HK-2 (cell line): Measurements from ENCODE around the gene OSBPL5.
A peak's percentile ranks its signal among the peaks of the same experiment; 100 is the strongest.

Experiments
- DNase-seq: peaks from one replicate; pipeline ENCODE4 v3.0.0-alpha.2; 2018; ENCODE audit not compliant: unreplicated experiment

Gene OSBPL5

GRCh38 chr11:3165152-3165705, at the start of gene OSBPL5:
Gene OSBPL5, minus strand, starts transcription at chr11:3165310. Its CDS starts 36,162 bp downstream, at chr11:3129148.
- DNase-seq: peak; percentile 45

- no peak for DNase-seq
Observed at GRCh38 chr11:3214420-3214699, 49.2 kb upstream of the OSBPL5 start.

- DNase-seq: no peak
Observed at GRCh38 chr11:3213659-3214419, 48.7 kb upstream of the OSBPL5 start.

DNA sequence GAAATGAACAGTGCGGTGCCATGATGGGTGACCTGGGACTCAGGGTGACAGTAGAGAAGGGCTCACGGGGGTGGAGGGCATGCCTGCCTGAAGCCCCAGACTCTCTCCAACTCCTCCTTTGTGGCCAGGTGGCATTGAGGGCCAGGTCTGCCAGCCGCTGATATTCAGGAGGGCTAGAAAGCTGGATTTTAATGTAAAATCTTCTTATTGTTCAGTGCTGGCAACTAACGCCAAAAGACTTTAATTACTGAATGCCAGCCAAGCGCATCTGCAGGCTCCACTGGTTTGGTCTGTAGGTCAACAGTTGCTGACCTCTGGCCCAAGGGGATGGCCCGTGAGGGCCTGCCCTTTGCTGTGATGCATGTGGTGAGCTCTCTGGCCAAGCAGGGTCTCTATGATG, 43.2 kb upstream of the OSBPL5 start:
- no peak for DNase-seq

GRCh38 chr11:3207526-3208189, 42.5 kb upstream of the OSBPL5 start:
- no peak for DNase-seq

- DNase-seq: no peak
Observed at GRCh38 chr11:3206922-3207204, 41.8 kb upstream of the OSBPL5 start.

DNA sequence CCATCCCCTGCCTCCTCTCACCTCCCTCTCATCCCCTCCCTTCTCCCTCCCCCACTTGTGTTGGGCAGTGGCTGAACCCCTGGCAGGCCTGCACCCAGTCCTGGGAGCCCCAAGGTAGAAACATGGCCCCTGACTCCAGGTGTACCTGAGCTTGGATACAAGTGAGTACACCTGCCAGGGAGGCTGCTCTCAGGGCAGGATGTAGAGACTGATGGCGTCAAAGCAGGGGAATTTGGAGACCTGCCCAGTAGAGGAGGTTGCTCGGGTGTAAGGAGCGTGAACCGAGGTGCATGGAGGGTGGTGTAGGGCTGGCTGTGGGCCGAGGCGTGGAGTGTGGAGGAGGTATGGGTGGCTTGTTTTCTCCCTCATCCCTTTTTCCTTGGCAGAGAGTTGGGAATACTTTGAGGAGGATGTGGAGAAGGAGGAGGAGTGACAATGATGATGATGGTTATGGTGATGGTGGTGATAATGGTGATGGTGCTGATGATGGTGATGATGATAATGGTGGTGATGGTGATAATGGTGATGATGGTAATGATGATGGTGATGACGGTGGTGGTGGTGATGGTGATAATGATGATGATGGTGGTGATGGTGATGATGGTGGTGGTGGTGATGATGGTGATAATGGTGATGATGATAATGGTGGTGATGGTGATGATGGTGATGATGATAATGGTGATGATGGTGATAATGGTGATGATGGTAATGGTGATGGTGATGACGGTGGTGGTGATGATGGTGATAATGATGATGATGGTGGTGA, 41.2 kb upstream of the OSBPL5 start:
- no peak for DNase-seq

DNA sequence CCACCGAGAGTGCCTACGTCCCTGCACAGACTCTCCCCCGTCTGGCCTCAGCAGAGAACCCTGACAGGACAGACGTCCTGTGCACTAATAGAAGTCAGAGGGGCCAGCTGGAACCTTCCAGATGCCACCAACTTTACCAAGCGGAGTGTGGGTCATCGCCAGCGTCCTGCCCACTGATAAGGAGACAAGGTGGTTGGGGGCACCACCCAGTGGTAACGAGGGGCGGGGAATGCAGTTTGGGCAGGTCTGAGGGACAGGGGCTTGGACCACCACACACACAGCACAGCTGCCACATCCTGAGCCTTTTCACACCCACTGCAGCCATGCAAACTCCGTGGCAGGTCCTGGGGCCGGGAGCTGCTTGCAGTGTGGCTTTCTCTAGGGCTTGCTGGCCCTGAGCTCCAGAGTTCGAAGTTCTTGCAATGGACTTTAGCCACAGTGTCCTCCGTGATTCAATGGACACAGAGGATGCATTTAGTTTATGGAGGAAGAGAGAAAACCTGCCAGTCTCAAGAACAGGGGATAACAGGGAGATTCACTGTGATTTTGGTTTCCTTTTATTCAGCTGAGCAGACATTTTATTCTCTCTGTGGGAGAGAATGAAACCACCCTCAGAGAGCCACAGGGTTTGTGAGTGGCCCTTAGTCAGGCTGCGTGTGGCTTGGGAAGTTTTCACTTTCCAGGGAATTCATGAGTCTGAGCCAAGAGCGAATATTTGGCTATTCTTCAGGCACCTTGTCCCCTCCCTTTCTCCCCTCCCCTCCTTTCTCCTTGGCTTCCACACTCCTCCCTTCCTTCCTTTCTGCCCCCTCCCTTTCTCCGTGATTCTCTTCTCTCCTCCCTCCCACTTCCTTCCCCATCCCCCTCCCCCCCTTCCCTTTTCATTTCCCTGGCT, 40.4 kb upstream of the OSBPL5 start:
- DNase-seq: no peak

DNA sequence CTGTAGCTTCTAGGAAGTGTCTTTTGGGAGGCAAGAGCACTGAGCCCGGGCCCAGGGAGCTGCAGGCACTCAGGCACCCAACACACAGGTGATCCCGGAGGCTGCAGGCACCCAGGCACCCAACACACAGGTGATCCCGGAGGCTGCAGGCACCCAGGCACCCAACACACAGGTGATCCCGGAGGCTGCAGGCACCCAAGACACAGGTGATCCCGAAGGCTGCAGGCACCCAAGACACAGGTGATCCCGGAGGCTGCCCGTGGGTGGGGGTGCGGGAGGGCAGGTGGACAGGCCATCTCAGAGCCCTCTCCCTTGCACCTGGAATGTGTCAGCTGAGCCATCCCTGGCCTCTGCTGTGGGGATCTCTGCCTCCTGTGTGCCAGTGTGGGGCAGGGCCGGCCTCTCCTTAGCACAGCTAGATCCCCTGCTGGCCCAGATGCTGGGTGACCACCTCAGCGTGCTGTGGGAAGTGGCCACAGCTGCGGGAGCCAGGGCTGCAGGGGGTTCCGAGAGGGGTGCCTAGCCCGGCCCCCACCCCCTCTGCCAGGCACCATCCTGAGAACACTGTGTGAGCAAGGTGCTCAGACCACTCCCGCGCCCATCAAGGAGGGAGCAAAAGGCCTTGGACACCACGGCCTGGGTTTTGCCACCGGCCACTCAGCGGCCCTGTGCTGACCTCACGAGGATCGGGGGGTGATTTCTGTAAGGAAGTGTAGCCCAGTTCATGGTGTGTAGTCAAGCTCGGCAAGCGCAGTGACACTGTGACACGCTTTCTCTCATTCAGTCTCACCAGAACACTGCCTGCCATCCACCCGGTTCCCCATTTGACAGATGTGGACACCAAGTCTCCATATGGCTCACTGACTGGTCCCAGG, 39.3 kb upstream of the OSBPL5 start:
- DNase-seq: no peak

DNA sequence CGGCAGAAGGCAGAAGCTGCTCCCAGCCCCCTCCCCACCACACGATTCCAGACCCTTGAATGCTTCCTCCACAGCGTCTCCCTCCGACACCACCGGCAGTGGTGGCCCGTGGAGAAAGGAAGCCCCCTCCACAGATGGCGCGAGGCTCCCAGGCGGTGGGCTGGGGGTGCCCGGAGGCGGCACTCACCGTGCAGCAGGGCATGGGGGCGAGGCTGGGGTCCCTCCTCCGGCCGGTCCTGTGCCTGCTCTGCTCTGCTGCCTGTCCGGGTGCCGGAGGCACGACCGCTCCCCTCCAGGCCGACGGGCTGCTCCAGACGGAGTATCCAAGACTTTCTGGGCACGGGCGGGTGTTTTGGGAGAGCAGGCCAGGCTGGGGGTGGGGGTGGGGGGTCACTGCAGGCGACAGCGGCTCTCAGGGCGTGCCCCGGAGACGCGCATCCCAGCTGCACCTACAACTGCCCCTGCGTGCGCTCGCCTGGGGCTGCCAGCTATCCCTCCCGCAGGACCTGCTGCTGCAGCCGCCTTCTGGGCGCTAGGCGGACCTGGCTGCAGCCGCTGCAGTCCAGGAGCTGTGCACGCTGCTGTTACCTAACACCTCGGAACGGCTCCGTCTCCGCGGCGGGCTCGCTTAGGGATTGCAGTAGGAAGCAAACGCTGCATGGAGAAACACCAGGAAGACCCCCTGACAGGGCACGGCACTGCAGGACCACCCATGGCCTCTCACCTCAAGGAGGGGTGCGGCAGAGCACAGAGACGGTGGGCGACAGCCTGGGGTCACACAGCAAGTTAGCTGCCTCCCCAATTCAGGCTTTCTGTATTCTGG, 38.3 kb upstream of the OSBPL5 start:
- no peak for DNase-seq

DNA sequence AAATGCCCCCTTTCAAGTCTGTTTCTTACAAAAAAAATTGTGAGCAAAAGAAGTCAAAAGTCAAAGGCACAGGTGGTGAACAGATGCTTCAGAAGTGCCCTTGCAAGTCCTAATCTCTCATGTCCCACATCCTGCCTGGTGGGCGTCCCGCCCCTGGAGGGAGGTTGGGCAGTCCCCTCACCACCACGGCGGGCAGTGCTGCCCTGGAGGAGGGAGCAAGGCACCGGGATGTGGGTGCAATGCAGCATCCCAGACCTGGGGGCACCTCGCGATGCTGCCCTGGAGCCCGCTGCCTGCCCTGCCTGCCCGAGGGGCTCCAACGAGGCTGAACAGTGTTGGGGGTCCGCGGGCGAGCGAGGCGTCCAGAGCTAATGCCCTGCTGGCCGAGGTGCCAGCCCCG, 37.6 kb upstream of the OSBPL5 start:
- no peak for DNase-seq

GRCh38 chr11:3202305-3202704, 37.2 kb upstream of the OSBPL5 start:
- DNase-seq: no peak

DNA sequence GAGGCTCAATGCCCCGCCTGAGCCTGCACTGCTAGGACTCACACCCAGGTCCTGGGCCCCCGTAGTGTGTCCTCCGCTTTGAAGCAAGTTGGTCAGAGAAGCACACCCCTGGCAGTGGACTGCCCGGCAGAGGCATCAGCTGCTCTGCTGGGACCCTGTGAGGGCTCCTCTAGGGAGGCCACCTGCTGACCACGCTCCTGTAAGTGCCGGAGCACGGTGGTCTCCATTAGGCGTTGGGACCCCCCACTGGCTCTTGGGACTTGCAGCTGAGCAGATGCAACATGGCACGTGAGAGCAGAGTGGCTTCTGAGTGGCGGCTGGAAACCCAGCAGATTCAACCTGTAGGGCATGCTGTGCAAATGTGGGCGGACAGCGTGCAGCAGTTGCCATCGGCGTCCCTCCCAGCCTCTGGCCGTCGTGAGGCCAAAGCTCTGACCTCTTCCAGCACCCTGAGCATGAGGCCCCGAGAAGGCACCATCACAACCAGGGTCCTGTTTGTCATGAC, 36.6 kb upstream of the OSBPL5 start:
- DNase-seq: no peak

DNA sequence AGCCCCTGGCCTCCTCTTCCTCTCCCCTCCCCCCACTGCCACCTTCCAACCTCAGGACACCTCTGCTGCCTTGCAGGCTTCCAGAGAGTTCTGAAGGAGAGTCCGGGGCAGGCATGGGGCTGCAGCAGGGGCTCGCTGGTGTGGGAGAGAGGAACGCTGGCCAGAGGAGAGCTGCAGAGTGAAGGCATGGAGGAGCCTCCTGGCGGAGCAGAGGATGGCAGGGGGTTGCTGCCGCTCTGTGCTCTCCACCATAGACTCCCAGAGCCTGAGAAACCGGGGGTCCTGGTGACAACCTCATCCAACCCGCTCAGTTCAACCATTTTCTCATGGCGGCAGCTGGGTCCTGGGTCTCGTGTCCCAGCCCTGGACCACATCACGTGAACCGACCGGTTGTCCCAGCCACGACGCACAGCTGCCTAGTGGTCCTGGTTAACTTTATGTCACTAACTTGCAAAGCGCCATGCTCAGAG, 36.0 kb upstream of the OSBPL5 start:
- no peak for DNase-seq

DNA sequence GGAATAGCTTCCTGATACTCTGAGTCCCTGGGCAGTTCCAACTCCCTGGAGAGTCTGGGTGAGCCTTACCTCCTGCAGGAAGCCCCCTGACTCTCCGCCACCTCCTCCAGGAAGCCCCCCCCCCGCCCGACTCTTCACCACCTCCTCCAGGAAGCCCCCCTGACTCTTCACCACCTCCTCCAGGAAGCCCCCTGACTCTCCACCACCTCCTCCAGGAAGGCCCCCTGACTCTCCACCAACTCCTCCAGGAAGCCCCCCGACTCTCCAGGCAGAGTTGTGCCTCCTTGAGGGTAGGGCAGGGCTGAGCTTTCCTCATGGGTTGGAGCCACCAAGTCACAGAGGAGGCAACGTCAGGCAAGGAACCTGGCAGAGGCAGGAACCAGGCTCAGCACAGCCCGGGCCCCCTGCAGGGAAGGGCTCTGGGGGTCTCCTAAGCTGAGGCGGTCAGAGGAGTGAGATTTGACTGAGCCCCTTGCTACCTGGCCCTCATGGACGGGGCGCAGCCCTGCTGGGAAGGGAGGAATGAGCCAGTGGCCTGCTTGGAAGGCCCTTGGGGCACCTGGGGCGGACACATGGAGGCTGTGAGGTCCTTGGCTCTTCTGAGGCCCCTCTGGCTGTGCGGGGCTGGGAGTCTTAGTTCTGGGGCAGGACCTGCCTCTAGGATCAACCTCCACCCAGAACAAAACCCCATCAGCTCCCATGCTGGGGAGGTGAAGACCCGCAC, 35.4 kb upstream of the OSBPL5 start:
- DNase-seq: no peak

GRCh38 chr11:3199537-3200295, 34.6 kb upstream of the OSBPL5 start:
- DNase-seq: no peak

- DNase-seq: no peak
Observed at GRCh38 chr11:3198815-3199214, 33.7 kb upstream of the OSBPL5 start.

DNA sequence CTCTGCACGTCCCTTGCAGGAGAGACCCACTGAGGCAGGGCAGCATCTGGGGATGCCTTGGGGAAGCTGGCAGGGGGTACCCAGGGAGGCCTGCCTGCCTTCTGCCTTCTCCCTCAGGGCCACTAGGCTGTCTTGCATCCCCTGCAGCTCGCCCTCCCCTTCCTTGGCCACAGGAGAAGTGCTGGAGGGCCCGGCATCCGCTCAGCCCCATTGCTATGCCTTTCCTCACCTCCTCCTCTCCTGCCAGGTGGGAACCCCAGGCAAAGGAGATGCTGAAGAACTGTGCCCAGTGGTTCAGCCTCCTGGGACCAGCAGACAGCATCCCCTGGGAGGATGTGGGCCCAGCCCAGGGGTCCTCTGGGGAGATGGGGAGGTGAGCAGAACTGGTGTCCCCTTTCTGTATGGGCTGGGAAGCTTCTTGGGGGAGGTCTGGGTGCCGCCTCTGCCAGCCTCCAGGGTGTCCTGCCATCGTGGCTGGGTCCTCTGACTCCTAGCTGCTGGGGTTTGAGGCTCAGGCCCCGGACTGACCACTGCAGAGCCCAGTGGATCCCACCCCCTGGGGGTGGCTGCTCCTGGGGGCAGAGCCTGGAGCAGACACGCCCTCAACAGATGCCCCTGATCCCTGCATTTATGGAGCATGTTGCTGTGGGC, 32.9 kb upstream of the OSBPL5 start:
- no peak for DNase-seq
